B cell (primary cell): ENCODE results near the gene PML. TPM values are rescaled to one million over a fixed set of nuclear protein-coding genes. Genes with fewer than 3 reads are reported as not detected.
"Not testable (repeated sequence)": the region's sequence is repeated elsewhere in the genome, so short reads cannot be mapped to it uniquely, and the experiment has no call there.

ENCODE experiments used
- ATAC-seq: fragments of 200-7000 bp; cut with Tn5 transposase; one replicate; pipeline ENCODE4 v1.10.0; 2021; ENCODE audit warnings: low read depth, mild to moderate bottlenecking, moderate number of reproducible peaks, moderate library complexity
- CTCF ChIA-PET: fragments of 350-600 bp; sonication (Branson Sonifier 250); formaldehyde crosslinking; loops from one replicate; lab custom pipeline; 2021; ENCODE audit warnings: antibody characterized with exemption, inconsistent platforms; lab: Charles Lee
- POLR2A ChIA-PET: fragments of 350-600 bp; sonication (Branson Sonifier 250); formaldehyde crosslinking; loops from one replicate; lab custom pipeline; 2021; ENCODE audit warnings: antibody characterized with exemption; lab: Charles Lee
- DNase-seq: peaks from one replicate; pipeline ENCODE4 v3.0.0; 2013
- H2AFZ ChIP-seq: 2 replicates; pipeline ENCODE4 v1.6.1; 2012; ENCODE audit warnings: mild to moderate bottlenecking, low read depth, low read length; ENCODE audit not compliant: insufficient read depth, poor library complexity, severe bottlenecking
- H3K27ac ChIP-seq, 2 donors: 1 replicate in 1 of 2; 2 replicates in 1 of 2; pipeline ENCODE4 v1.5.1; 2012 to 2013; ENCODE audit warnings: low read length in 2 of 2, mild to moderate bottlenecking in 2 of 2, moderate library complexity in 1 of 2
- H3K27me3 ChIP-seq, 4 experiments: fragments of 200-600 bp in 1 of 4; sonication (generic) in 1 of 4; replicated peaks in 1 of 4; 1 replicate in 2 of 4; 2 replicates in 2 of 4; pipeline versions ENCODE4 v1.6.1 to v1.7.0; 2013 to 2016; ENCODE audit warnings: low read length in 3 of 4, mild to moderate bottlenecking in 2 of 4, mixed read lengths in 1 of 4, moderate library complexity in 1 of 4; ENCODE audit not compliant: insufficient read depth in 4 of 4, control insufficient read depth in 3 of 4; ENCODE audit errors: control extremely low read depth in 1 of 4
- H3K36me3 ChIP-seq, 2 experiments: replicated peaks in 1 of 2; 1 replicate in 1 of 2; 2 replicates in 1 of 2; pipeline versions ENCODE4 v1.6.1 to v1.7.1; 2013; ENCODE audit warnings: low read length in 1 of 2; ENCODE audit not compliant: insufficient read depth in 2 of 2, control insufficient read depth in 1 of 2; ENCODE audit errors: control extremely low read depth in 1 of 2, extremely low read depth in 1 of 2
- H3K4me1 ChIP-seq, 2 donors: fragments of 200-600 bp in 1 of 2; sonication (generic) in 1 of 2; 1 replicate in 1 of 2; 2 replicates in 1 of 2; pipeline versions ENCODE4 v1.5.1 to v1.6.1; 2013 to 2017; ENCODE audit warnings: low read length in 2 of 2; ENCODE audit not compliant: control insufficient read depth in 2 of 2, insufficient read depth in 2 of 2
- H3K4me2 ChIP-seq: replicated peaks from 2 replicates; pipeline ENCODE3; 2012; ENCODE audit warnings: mild to moderate bottlenecking, low read depth, low read length; ENCODE audit not compliant: poor library complexity, severe bottlenecking
- H3K4me3 ChIP-seq, 5 experiments: fragments of 200-600 bp in 1 of 5; sonication (generic) in 1 of 5; 1 replicate in 3 of 5; 2 replicates in 2 of 5; pipeline versions ENCODE4 v1.5.1 to v1.7.0; 2011 to 2016; ENCODE audit warnings: low read length in 4 of 5, mild to moderate bottlenecking in 4 of 5, low read depth in 2 of 5, control low read depth in 1 of 5, moderate library complexity in 1 of 5; ENCODE audit not compliant: insufficient read depth in 1 of 5; ENCODE audit errors: control extremely low read depth in 1 of 5, extremely low read depth in 1 of 5
- H3K79me2 ChIP-seq: fragments of 200-600 bp; sonication (generic); one replicate; pipeline ENCODE4 v1.6.0; 2016; ENCODE audit warnings: low read length; ENCODE audit not compliant: control insufficient read depth, insufficient read depth
- H3K9ac ChIP-seq: fragments of 200-600 bp; sonication (generic); 2 replicates; pipeline ENCODE4 v1.6.1; 2017; ENCODE audit warnings: mild to moderate bottlenecking, low read length, moderate library complexity
- H3K9me3 ChIP-seq, 3 donors: one replicate each; pipeline versions ENCODE4 v1.6.1 to v1.7.1; 2013; ENCODE audit warnings: low read length in 2 of 3; ENCODE audit not compliant: control insufficient read depth in 2 of 3, insufficient read depth in 1 of 3; ENCODE audit errors: control extremely low read depth in 1 of 3
- H4K20me1 ChIP-seq: 2 replicates; pipeline ENCODE4 v1.6.0; 2012; ENCODE audit warnings: mild to moderate bottlenecking, low read length; ENCODE audit not compliant: insufficient read depth, control insufficient read depth, poor library complexity, severe bottlenecking
- H3K27ac Mint-ChIP-seq: one replicate; pipeline ENCODE4 v1.8.0; 2021; ENCODE audit warnings: mixed read lengths
- H3K27me3 Mint-ChIP-seq: one replicate; pipeline ENCODE4 v1.8.0; 2021; ENCODE audit warnings: mixed read lengths
- H3K4me1 Mint-ChIP-seq: one replicate; pipeline ENCODE4 v1.8.0; 2021; ENCODE audit warnings: mixed read lengths
- H3K4me3 Mint-ChIP-seq: one replicate; pipeline ENCODE4 v1.8.0; 2021; ENCODE audit warnings: mixed read lengths
- H3K9me3 Mint-ChIP-seq: one replicate; pipeline ENCODE4 v1.8.0; 2022; ENCODE audit warnings: mixed read lengths; ENCODE audit not compliant: insufficient read depth
- CTCF ChIP-seq: fragments of 200-600 bp; IDR thresholded peaks from one replicate; pipeline ENCODE4 v1.8.0; 2022; ENCODE audit warnings: antibody characterized with exemption, mild to moderate bottlenecking
- EZH2 ChIP-seq: IDR thresholded peaks from 2 replicates; pipeline ENCODE4 v1.6.1; 2012; ENCODE audit warnings: borderline replicate concordance, low read depth, mild to moderate bottlenecking, moderate library complexity, low read length; ENCODE audit not compliant: insufficient read depth, poor library complexity, severe bottlenecking
- WGBS: methylation state at CpG from one replicate; pipeline ENCODE4 v1.1.5; 2013; ENCODE audit warnings: missing lambda C conversion rate; ENCODE audit not compliant: insufficient coverage; 5-methylcytosine and 5-hydroxymethylcytosine counted together
- intact Hi-C: fragments of 100-400 bp; cut with micrococcal nuclease; formaldehyde crosslinking; loops from one replicate; pipeline ENCODE4 v1.10.0; 2022
- polyA plus RNA-seq: library from polyadenylated mRNA; depleted of rRNA; stranded (reverse); fragments of >200 nt; gene quantifications from 2 replicates; pipeline ENCODE4 v1.2.3, GENCODE V29; 2012
- total RNA-seq, 2 donors: library from RNA; stranded (reverse); fragments of 120-200 nt in 1 of 2; gene quantifications; 1 replicate in 1 of 2; 2 replicates in 1 of 2; pipeline versions ENCODE4 v1.2.3 to v1.2.4, GENCODE V29; 2013 to 2022

PML gene
- total and polyA plus RNA-seq, 2 donors (not counting 1 experiment from before 2014, with no cell fraction given), result 59.2 to 66.3 TPM

DNA sequence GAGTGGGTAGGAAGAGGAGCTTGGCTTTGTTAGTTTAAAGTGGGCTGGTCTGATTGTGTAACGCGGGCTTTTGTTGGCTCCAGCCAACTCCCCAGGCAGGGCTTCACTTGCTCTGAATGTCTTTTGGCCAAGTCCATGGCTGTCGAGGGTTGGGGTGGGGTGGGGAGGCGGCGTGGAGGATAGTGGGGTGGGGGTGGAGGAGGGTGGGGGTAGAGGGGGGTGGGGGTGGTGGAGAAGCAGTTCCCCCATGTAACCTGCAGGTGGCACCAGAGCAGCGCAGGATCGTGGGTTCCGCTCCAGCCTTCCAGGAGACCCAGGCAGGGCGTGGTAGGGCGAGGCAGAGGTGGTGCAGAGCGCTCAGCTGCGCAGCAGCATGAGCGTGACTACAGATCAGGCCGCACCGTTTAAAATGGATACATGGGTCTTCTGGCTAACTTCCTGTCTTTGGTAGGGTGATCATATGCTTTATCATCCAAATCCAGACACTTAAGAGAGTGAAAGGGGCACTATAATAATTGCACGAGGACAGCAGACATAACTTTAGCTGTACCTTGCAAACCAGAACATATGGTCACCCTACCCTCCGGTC, 59.5 kb downstream of the PML start:
- Mint-ChIP-seq H3K4me1 (peaks cover 9% of the 10 kb centered on the region), H3K27ac (no peak overlapping the region), H3K27me3 (no peaks in the 10 kb centered on the region), H3K9me3 (no peaks in the 10 kb centered on the region), H3K4me3 (peak overlapping the region; percentile 59)
- Histone ChIP-seq H2AFZ (no peak overlapping the region), H3K9me3 (no peaks in the 10 kb centered on the region), H3K4me1 (peaks cover 6 to 7% of the 10 kb centered on the region in 2 donors), H4K20me1 (no peaks in the 10 kb centered on the region), H3K27me3 (no peaks in the 10 kb centered on the region), H3K4me2 (peak overlapping the region; percentile 41), H3K4me3 (no peak overlapping the region), H3K36me3 (no peaks in the 10 kb centered on the region), H3K9ac (no peak overlapping the region), H3K27ac (no peak overlapping the region), H3K79me2 (no peaks in the 10 kb centered on the region)
- CTCF ChIA-PET, result interaction anchor here (1.0 to 3.2 kb wide), 7 partner anchors 10 to 268 kb away, joined by 3 to 15 read pairs (median 4); no protein-coding TSS in a partner anchor
- TF ChIP-seq CTCF, result peak; percentile 37
- no peak for TF ChIP-seq EZH2
- DNase-seq, result peak; percentile 75
- 21% methylated on average over 14 of the region's 17 CpGs for WGBS
- ATAC-seq, result peak; percentile 98
- intact Hi-C loops, result no loop called here
- POLR2A ChIA-PET, result no interaction called here

- Mint-ChIP-seq H3K27me3 (no peaks in the 10 kb centered on the region), H3K27ac (no peak overlapping the region), H3K4me3 (no peak overlapping the region), H3K9me3 (no peaks in the 10 kb centered on the region), H3K4me1 (peaks cover 9% of the 10 kb centered on the region)
- CTCF ChIA-PET, result interaction anchor here (1.0 to 2.0 kb wide), 4 partner anchors 8 to 269 kb away, joined by 4 to 6 read pairs (median 5); no protein-coding TSS in a partner anchor
- Histone ChIP-seq H3K4me1 (peaks cover 6 to 7% of the 10 kb centered on the region in 2 donors), H3K27me3 (no peaks in the 10 kb centered on the region), H2AFZ (no peak overlapping the region), H3K9me3 (no peaks in the 10 kb centered on the region), H3K36me3 (no peaks in the 10 kb centered on the region), H3K79me2 (no peaks in the 10 kb centered on the region), H4K20me1 (no peaks in the 10 kb centered on the region), H3K27ac (no peak overlapping the region), H3K4me3 (no peak overlapping the region), H3K4me2 (no peak overlapping the region), H3K9ac (no peak overlapping the region)
- TF ChIP-seq CTCF (no peak), EZH2 (no peak)
- WGBS, result 100% methylated on average over 1 of the region's 2 CpGs
- DNase-seq (no peak), ATAC-seq (no peak)
- POLR2A ChIA-PET, result no interaction called here
- intact Hi-C loops, result no loop called here
These were observed 61.3 kb downstream of the PML start for GRCh38 chr15:74055804-74056203.

DNA sequence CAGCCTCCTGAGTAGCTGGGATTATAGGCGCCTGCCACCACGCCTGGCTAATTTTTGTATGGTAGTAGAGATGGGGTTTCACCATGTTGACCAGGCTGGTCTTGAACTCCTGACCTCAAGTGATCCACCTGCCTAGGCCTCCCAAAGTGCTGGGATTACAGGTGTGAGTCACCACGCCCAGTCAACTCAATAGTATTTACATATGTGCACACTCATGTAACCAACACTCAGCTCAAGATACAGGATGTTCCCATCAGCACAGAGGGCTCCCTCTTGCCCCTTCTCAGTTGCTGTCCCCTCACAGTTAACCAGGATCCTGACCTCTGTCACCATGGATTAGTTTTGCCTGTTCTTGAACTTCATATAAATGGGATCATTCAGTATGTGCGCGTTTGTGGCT, 61.8 kb downstream of the PML start:
- H3K4me1 Mint-ChIP-seq, H3K9me3 Mint-ChIP-seq, H3K4me1 ChIP-seq, H3K9me3 ChIP-seq, H3K27me3 Mint-ChIP-seq, ATAC-seq, POLR2A ChIA-PET, intact Hi-C loops, H3K27me3 ChIP-seq, H2AFZ ChIP-seq, H3K4me2 ChIP-seq, H3K36me3 ChIP-seq, H3K4me3 ChIP-seq, H4K20me1 ChIP-seq, H3K79me2 ChIP-seq, H3K4me3 Mint-ChIP-seq, H3K27ac ChIP-seq, H3K27ac Mint-ChIP-seq, DNase-seq, H3K9ac ChIP-seq: not testable (repeated sequence)
- 95% methylated on average over 3 of the region's 5 CpGs for WGBS
- CTCF ChIA-PET, result interaction anchor here (1.0 to 2.0 kb wide), 3 partner anchors 9 to 268 kb away, joined by 4 to 6 read pairs (median 5); no protein-coding TSS in a partner anchor
